Astrocyte of the spinal cord (primary cell): ENCODE data around the gene LZIC.

Experiments used
- DNase-seq: peaks from one replicate; pipeline ENCODE4 v3.0.0; 2011; ENCODE audit warnings: low read depth, low spot score
- H3K4me3 ChIP-seq: 2 replicates; pipeline ENCODE4 v1.5.1; 2011; ENCODE audit warnings: low read depth, mild to moderate bottlenecking, low read length, moderate library complexity
- CTCF ChIP-seq: IDR thresholded peaks from 2 replicates; pipeline ENCODE4 v1.5.1; 2012; ENCODE audit warnings: low read depth, mild to moderate bottlenecking, low read length, inconsistent platforms
- in situ Hi-C: cut with HindIII; loops from 2 replicates; pipeline ENCODE4 v1.10.0; 2017; ENCODE audit warnings: low sequenced_read_pairs

The LZIC gene

DNA sequence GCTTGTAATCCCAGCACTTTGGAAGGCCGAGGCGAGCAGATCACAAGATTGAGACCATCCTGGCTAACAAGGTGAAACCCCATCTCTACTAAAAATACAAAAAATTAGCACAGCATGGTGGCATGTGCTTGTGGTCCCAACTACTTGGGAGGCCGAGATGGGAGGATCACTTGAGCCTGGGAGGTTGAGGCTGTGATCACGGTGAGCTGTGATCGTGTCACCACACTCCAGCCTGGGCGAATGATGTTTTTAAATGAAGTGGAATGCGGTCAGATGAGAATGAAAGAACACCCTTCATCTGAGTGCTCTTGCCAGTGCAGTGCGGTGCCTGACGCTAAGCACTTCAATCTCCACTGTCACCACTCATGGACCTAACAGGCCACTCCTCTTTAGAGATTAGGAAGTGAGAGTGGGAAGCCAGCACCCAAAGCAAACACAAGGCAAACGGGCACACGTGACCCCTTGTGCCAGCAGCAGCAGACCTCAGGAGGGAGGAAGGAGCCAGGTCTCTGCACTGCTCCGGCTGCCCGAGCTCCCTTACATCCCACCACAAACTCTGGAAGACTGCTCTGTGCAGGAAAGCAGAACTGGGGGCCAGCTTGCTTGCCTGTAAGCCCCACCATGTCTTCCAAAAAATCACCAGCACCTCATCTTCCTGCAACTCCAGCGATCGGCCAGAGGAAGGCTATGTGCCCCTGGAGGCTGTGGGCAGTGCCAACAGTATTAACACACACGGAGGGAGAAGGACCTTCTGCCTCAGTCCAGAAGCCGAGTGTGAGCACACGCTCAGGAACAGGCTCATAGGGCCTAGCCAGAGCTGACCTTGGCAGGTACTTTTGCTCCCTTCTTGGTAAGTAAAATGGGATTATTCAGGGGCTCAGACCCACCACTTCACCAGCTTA lies 42.8 kb downstream of the LZIC start:
- DNase-seq, result no peak
- in situ Hi-C loops, result no loop called here
- TF ChIP-seq CTCF, result no peak
- H3K4me3 ChIP-seq, result no peak overlapping the region

- no peak overlapping the region for H3K4me3 ChIP-seq
- no peak for DNase-seq
- in situ Hi-C loops, result no loop called here
- TF ChIP-seq CTCF, result no peak
Measured at GRCh38 chr1:9894115-9894514, 49.1 kb downstream of the LZIC start.

DNA sequence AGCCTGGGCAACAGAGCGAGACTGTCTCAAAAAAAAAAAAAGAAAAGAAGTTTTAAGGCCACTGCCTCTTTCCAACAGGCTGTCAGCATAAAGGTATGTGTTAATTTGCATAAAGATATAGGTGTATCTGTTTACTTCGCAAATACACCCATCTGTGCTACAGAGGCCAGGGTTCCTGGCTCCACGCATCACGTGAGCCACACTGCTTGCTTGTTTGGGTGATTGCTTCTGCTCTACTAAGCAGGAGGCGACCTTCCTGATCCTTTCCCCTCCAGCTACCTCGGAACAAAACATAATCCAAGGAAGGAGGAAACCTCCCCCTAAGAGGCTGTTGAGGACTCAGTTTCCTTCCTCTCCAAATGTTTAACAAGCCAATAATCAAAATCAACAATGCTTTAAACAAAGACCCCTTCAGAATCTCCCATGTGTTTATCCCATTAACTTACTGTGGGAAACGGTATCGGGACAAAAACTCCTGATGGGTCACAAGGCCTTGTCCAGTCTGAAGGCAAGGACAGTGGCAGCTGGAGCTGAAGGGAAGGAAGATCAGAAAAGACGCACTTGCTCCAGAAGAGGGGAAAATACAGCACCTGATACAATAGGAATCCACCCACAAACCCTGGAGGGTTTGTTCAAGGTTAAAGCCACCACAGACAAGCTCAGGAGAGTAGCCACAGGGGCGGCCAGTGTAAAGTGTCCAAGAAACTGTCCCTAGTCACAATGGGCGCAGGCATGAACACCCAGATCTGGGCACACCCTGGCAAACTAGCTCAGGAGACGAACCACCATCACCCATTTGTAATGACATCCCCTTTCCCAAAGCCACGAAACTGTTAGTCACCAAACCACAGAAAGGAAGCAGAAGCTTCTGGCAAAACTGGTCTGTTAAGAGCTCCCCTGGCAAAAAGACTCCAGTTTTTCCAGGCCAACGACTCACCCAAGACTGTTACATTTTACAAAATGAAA lies 50.3 kb downstream of the LZIC start:
- no peak overlapping the region for H3K4me3 ChIP-seq

GRCh38 chr1:9891207-9891606 lies 52.0 kb downstream of the LZIC start:
- no peak overlapping the region for H3K4me3 ChIP-seq
- in situ Hi-C loops, result no loop called here
- DNase-seq, result peak; percentile 52
- TF ChIP-seq CTCF, result no peak

More for the DNA sequence above, 50.3 kb downstream of the LZIC start:
- in situ Hi-C loops, result no loop called here
- no peak for TF ChIP-seq CTCF
- peak; percentile 84 for DNase-seq

GRCh38 chr1:9890224-9890731 lies 52.9 kb downstream of the LZIC start:
- no peak for TF ChIP-seq CTCF
- no peak overlapping the region for H3K4me3 ChIP-seq
- DNase-seq, result peak; percentile 94
- in situ Hi-C loops, result no loop called here

DNA sequence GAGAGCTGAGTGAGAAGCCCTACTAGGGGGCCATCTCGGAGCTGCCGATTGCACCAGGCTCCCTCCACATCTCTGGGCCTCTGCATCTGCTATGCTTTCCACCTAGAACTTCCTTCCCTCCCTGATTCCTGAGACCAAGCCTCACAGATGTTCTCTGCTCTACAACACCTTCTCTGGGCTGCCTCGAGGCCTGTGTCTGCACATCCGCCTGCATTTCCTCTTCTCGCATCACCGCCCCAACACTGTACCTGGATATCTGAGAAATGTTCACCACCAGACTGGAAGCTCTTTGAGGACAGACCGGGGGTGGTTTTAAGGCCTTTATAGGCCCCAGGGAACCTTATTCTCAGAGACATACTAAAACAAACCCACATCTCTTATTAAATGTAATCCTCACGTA lies 53.8 kb downstream of the LZIC start:
- TF ChIP-seq CTCF, result no peak
- no peak for DNase-seq
- H3K4me3 ChIP-seq, result no peak overlapping the region
- in situ Hi-C loops, result no loop called here
